ENCODE results near the gene MAPK4. TPM values are rescaled to one million over a fixed set of nuclear protein-coding genes. Genes with fewer than 3 reads are reported as not detected.

Gene MAPK4
- total RNA-seq, 1 experiment from 2014 or later = not detected

GRCh38 chr18:50656396-50656795 is 96.5 kb downstream of the MAPK4 start:
- Histone ChIP-seq H3K27ac (no peak overlapping the region), H3K27me3 (replicated peaks) (no peaks in the 10 kb centered on the region; the same call in 1 of the 2 replicates), H3K36me3 (no peaks in the 10 kb centered on the region), H3K4me1 (replicated peaks) (no peaks in the 10 kb centered on the region), H3K9me3 (replicated peaks) (no peaks in the 10 kb centered on the region; the same call in 1 of the 2 replicates), H3K4me3 (no peak overlapping the region)
- no peak for DNase-seq (ENCODE audit: low read depth in 1 of 2, low spot score in 2 of 2)

GRCh38 chr18:50656841-50657470 is 97.1 kb downstream of the MAPK4 start:
- no peaks in the 10 kb centered on the region for H3K36me3 ChIP-seq
- H3K27ac ChIP-seq = no peak overlapping the region
- no peaks in the 10 kb centered on the region; the same call in 1 of the 2 replicates for H3K27me3 ChIP-seq (replicated peaks)
- H3K4me1 ChIP-seq (replicated peaks) = no peaks in the 10 kb centered on the region
- H3K4me3 ChIP-seq = no peak overlapping the region
- H3K9me3 ChIP-seq (replicated peaks) = no peaks in the 10 kb centered on the region; the same call in 1 of the 2 replicates
- no peak for DNase-seq (ENCODE audit: low read depth in 1 of 2, low spot score in 2 of 2)

DNA sequence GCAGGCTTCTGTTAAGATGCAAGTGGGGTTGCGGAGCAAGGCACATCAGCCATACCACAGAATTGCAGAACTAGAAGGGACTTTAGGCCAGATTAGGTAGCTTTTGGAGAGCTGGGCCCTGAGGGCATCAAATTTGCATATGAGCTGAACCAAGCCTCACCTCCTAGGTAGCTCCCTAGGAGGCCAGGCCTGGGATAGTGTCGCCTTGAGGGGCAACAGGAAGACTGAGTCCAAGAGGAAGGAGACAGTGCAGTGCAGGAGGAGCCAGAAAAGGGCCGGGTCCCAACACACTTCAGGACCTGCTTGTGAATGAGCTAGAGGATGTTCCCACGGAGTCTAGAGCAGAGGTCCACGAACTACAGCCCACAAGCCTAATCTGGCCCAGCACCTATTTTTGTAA is 98.7 kb downstream of the MAPK4 start:
- no peaks in the 10 kb centered on the region for H3K4me1 ChIP-seq (replicated peaks)
- no peaks in the 10 kb centered on the region for H3K36me3 ChIP-seq

DNA sequence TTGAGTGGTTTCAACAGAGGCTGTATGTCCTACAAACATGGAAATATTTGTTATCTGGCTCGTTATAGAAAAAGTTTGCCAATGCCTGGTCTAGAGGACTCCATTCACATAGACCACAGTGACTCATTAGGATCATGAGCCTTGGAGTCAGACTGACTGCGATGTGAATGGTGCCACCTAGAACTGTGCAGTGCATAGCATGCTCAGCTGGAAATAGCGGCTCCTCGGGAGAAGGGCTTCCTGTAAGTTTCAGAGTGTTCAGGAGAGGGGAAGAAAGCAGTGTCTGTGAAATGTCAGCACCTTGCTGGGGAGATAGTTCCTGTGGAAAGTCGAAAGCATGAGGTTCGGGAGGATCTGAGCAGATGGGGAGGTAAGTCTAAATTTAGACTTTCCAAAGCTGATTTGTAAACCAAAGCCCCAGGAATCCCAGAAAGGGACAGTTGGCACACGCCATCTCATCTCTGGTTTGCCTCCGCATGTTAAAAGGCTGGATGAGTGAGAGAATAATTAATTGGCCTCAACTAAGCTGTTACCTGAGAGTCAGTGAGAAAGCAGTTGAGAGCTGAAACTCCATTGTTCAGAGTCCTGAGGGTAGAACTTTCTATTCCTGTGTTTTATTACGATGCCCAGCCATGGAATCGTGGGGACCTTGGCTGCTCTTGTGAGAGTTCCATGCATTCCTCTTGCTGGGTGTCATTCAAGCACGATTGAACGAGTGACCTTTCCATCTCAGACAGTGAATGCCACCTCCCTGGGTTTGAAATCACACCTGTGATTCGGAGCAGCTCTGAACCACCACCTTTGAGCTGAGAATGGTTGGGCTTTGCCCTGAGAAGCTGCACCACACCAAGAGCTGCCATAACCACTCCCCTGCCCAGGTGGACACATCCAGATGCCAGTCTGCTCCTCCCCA is 99.5 kb downstream of the MAPK4 start:
- H3K36me3 ChIP-seq = no peaks in the 10 kb centered on the region
- no peaks in the 10 kb centered on the region for H3K4me1 ChIP-seq (replicated peaks)
- H3K4me3 ChIP-seq = no peak overlapping the region
- no peaks in the 10 kb centered on the region; the same call in none of the 2 replicates for H3K9me3 ChIP-seq (replicated peaks)
- DNase-seq (ENCODE audit: low read depth in 1 of 2, low spot score in 2 of 2) = no peak
- H3K27me3 ChIP-seq (replicated peaks) = no peaks in the 10 kb centered on the region
- no peak overlapping the region for H3K27ac ChIP-seq

More for the DNA sequence above, 98.7 kb downstream of the MAPK4 start:
- Histone ChIP-seq H3K27me3 (replicated peaks) (no peaks in the 10 kb centered on the region), H3K9me3 (replicated peaks) (no peaks in the 10 kb centered on the region; the same call in none of the 2 replicates), H3K27ac (no peak overlapping the region), H3K4me3 (no peak overlapping the region)
- DNase-seq (ENCODE audit: low read depth in 1 of 2, low spot score in 2 of 2) = no peak

DNA sequence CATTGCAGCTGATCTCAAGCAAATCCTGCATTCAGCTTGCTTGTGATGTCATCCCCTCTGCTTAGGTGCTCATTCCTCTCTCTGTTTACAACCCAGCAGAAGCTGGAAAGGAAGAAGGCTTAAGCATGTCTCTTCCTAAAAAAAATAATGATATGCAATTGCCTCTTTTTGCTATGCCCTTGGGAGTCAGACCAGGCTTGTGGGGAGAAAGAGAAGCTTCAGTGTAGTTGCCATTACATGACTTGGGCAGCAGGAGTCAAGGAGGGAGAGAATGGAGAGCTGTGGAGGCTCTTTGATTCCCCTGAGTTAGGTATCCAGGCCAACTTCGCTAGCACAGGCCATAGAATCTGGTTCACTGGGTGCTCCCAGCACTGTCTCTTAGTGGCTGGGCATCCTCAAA is 101.1 kb downstream of the MAPK4 start:
- no peaks in the 10 kb centered on the region; the same call in none of the 2 replicates for H3K9me3 ChIP-seq (replicated peaks)
- no peak overlapping the region for H3K27ac ChIP-seq
- DNase-seq (ENCODE audit: low read depth in 1 of 2, low spot score in 2 of 2) = no peak
- no peak overlapping the region for H3K4me3 ChIP-seq
- H3K36me3 ChIP-seq = no peaks in the 10 kb centered on the region
- no peaks in the 10 kb centered on the region for H3K4me1 ChIP-seq (replicated peaks)
- H3K27me3 ChIP-seq (replicated peaks) = no peaks in the 10 kb centered on the region

GRCh38 chr18:50662177-50662576 is 102.3 kb downstream of the MAPK4 start:
- Histone ChIP-seq H3K4me1 (replicated peaks) (no peaks in the 10 kb centered on the region), H3K27me3 (replicated peaks) (no peaks in the 10 kb centered on the region), H3K27ac (no peak overlapping the region), H3K9me3 (replicated peaks) (no peaks in the 10 kb centered on the region; the same call in none of the 2 replicates), H3K4me3 (no peak overlapping the region), H3K36me3 (no peaks in the 10 kb centered on the region)
- DNase-seq (ENCODE audit: low read depth in 1 of 2, low spot score in 2 of 2) = no peak

GRCh38 chr18:50662775-50663383 is 103.0 kb downstream of the MAPK4 start:
- Histone ChIP-seq H3K27me3 (replicated peaks) (no peaks in the 10 kb centered on the region), H3K9me3 (replicated peaks) (no peaks in the 10 kb centered on the region; the same call in none of the 2 replicates), H3K27ac (no peak overlapping the region), H3K4me1 (replicated peaks) (no peaks in the 10 kb centered on the region), H3K4me3 (no peak overlapping the region), H3K36me3 (no peaks in the 10 kb centered on the region)
- no peak for DNase-seq (ENCODE audit: low read depth in 1 of 2, low spot score in 2 of 2)

DNA sequence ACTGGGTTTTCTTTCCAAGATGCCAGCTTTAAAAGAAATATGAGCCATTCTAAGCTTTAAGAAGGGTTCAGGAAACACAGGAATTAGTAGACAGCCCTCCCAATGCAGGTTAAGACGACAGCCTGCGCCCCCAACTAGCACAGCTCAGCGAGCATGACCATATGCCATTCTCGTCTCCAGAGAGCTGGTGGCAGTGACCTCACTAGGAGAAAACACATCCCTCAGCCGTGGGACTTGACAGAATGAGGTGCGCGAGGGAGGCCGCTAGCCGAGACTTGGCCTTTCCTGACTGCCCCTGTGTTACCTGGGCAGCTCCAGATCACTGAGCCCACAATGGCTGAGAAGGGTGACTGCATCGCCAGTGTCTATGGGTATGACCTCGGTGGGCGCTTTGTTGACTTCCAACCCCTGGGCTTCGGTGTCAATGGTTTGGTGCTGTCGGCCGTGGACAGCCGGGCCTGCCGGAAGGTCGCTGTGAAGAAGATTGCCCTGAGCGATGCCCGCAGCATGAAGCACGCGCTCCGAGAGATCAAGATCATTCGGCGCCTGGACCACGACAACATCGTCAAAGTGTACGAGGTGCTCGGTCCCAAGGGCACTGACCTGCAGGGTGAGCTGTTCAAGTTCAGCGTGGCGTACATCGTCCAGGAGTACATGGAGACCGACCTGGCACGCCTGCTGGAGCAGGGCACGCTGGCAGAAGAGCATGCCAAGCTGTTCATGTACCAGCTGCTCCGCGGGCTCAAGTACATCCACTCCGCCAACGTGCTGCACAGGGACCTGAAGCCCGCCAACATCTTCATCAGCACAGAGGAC is 103.9 kb downstream of the MAPK4 start:
- H3K27ac ChIP-seq = no peak overlapping the region
- H3K36me3 ChIP-seq = no peaks in the 10 kb centered on the region
- no peaks in the 10 kb centered on the region; the same call in none of the 2 replicates for H3K9me3 ChIP-seq (replicated peaks)
- no peak for DNase-seq (ENCODE audit: low read depth in 1 of 2, low spot score in 2 of 2)
- H3K4me3 ChIP-seq = no peak overlapping the region
- H3K4me1 ChIP-seq (replicated peaks) = no peaks in the 10 kb centered on the region
- no peaks in the 10 kb centered on the region for H3K27me3 ChIP-seq (replicated peaks)

- no peaks in the 10 kb centered on the region for H3K4me1 ChIP-seq (replicated peaks)
- no peaks in the 10 kb centered on the region; the same call in none of the 2 replicates for H3K9me3 ChIP-seq (replicated peaks)
- no peak overlapping the region for H3K4me3 ChIP-seq
- no peak for DNase-seq (ENCODE audit: low read depth in 1 of 2, low spot score in 2 of 2)
- no peaks in the 10 kb centered on the region for H3K36me3 ChIP-seq
- H3K27ac ChIP-seq = no peak overlapping the region
- H3K27me3 ChIP-seq (replicated peaks) = no peaks in the 10 kb centered on the region
These were observed 105.1 kb downstream of the MAPK4 start for GRCh38 chr18:50665015-50665414.

- no peak overlapping the region for H3K27ac ChIP-seq
- H3K4me1 ChIP-seq (replicated peaks) = no peaks in the 10 kb centered on the region
- no peak overlapping the region for H3K4me3 ChIP-seq
- no peak for DNase-seq (ENCODE audit: low read depth in 1 of 2, low spot score in 2 of 2)
- no peaks in the 10 kb centered on the region for H3K27me3 ChIP-seq (replicated peaks)
- no peaks in the 10 kb centered on the region for H3K36me3 ChIP-seq
- no peaks in the 10 kb centered on the region; the same call in none of the 2 replicates for H3K9me3 ChIP-seq (replicated peaks)
These were observed 105.6 kb downstream of the MAPK4 start for GRCh38 chr18:50665519-50665918.

- no peaks in the 10 kb centered on the region for H3K27me3 ChIP-seq (replicated peaks)
- no peak overlapping the region for H3K27ac ChIP-seq
- no peak overlapping the region for H3K4me3 ChIP-seq
- no peaks in the 10 kb centered on the region; the same call in none of the 2 replicates for H3K9me3 ChIP-seq (replicated peaks)
- H3K36me3 ChIP-seq = no peaks in the 10 kb centered on the region
- H3K4me1 ChIP-seq (replicated peaks) = no peaks in the 10 kb centered on the region
- DNase-seq (ENCODE audit: low read depth in 1 of 2, low spot score in 2 of 2) = no peak
These were observed 106.6 kb downstream of the MAPK4 start for GRCh38 chr18:50666536-50666935.

DNA sequence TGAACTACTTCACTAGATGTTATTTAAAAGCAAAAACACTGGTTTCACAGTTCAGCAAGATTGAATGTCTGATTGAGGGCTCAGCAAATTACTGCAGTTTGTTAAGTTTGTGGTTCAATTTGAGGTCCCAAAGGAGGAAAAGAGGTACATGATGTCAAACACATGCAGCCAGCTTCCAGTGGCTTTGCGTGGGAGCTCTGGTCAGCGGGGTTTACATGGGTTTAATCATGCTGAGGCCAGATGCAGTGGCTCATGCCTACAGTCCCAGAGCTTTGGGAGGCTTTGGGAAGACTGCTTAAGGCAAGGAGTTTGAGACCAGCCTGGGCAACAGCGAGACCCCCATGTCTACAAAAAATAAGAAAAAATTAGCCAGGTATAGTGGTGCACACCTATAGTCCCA is 111.5 kb downstream of the MAPK4 start:
- Histone ChIP-seq H3K9me3 (replicated peaks) (no peaks in the 10 kb centered on the region), H3K4me3 (no peak overlapping the region), H3K27me3 (replicated peaks) (no peaks in the 10 kb centered on the region), H3K27ac (no peak overlapping the region), H3K36me3 (no peaks in the 10 kb centered on the region), H3K4me1 (replicated peaks) (no peaks in the 10 kb centered on the region)
- no peak for DNase-seq (ENCODE audit: low read depth in 1 of 2, low spot score in 2 of 2)

GRCh38 chr18:50674307-50674980 is 114.6 kb downstream of the MAPK4 start:
- Histone ChIP-seq H3K27ac (no peak overlapping the region), H3K36me3 (no peaks in the 10 kb centered on the region), H3K4me3 (no peak overlapping the region), H3K9me3 (replicated peaks) (no peaks in the 10 kb centered on the region), H3K27me3 (replicated peaks) (no peaks in the 10 kb centered on the region), H3K4me1 (replicated peaks) (no peaks in the 10 kb centered on the region)
- DNase-seq (ENCODE audit: low read depth in 1 of 2, low spot score in 2 of 2) = no peak

Measured in SJSA1 (cell line).